Right cardiac atrium (tissue), 5 donors: ENCODE data around the gene BRD3. TPM values are rescaled to one million over a fixed set of nuclear protein-coding genes. Genes with fewer than 3 reads are reported as not detected.

Experiments used
- ATAC-seq, 2 donors: fragments of 200-7000 bp; cut with Tn5 transposase; one replicate each; pipeline versions ENCODE4 v1.8.0 to v1.9.1; 2020; ENCODE audit warnings: moderate library complexity in 2 of 2, mild to moderate bottlenecking in 1 of 2
- DNase-seq, 3 donors: peaks; one replicate each; pipeline ENCODE4 v3.0.0-alpha.2; 2020
- H3K27ac ChIP-seq: one replicate; pipeline ENCODE4 v1.5.1; 2013; ENCODE audit warnings: mild to moderate bottlenecking, low read length, control low read depth, moderate library complexity
- H3K27me3 ChIP-seq: one replicate; pipeline ENCODE4 v1.6.1; 2013; ENCODE audit not compliant: control insufficient read depth, insufficient read depth
- H3K4me1 ChIP-seq: one replicate; pipeline ENCODE4 v1.6.1; 2013; ENCODE audit warnings: low read length; ENCODE audit not compliant: control insufficient read depth, insufficient read depth
- H3K4me3 ChIP-seq: one replicate; pipeline ENCODE4 v1.5.1; 2013; ENCODE audit warnings: low read length, control low read depth
- H3K9me3 ChIP-seq: one replicate; pipeline ENCODE4 v1.6.1; 2013; ENCODE audit warnings: low read length; ENCODE audit not compliant: control insufficient read depth
- WGBS: extraction: QIAGEN DNeasy Blood & Tissue Kit; methylation state at CpG from one replicate; pipeline ENCODE4 v1.1.7; 2013; 5-methylcytosine and 5-hydroxymethylcytosine counted together
- intact Hi-C, 4 donors: fragments of 100-400 bp; cut with DNase I; formaldehyde crosslinking; loops; one replicate each; pipeline versions ENCODE4 v1.11.0 to v1.14.0; 2022 to 2023
- polyA plus RNA-seq: library from polyadenylated mRNA; stranded (reverse); fragments of 200-250 nt; gene quantifications from one replicate; pipeline ENCODE4 v1.2.3, GENCODE V29; 2013
- total RNA-seq, 4 donors: library from RNA; stranded (reverse); fragmentation: NEBNext Ultra II Directional; extraction: Animal tissue kit (Norgen Biotek cat#: 25700); gene quantifications; one replicate each; pipeline ENCODE4 v1.2.1, GENCODE V29; 2021
- donor health status: healthy with polysubstance abuse.
- donor health status: DM: no; HTN: yes; CAD: no.
- donor health status: DM: no; HTN: no; CAD: no.
- donor health status: DM: no; HTN: yes; CAD: no; lungs with severe emphysema.
- donor health status: DM: yes; HTN: yes; CAD: no.

The BRD3 gene
- total and polyA plus RNA-seq, 5 donors, result 13.0 to 37.3 (median 30.3) TPM

DNA sequence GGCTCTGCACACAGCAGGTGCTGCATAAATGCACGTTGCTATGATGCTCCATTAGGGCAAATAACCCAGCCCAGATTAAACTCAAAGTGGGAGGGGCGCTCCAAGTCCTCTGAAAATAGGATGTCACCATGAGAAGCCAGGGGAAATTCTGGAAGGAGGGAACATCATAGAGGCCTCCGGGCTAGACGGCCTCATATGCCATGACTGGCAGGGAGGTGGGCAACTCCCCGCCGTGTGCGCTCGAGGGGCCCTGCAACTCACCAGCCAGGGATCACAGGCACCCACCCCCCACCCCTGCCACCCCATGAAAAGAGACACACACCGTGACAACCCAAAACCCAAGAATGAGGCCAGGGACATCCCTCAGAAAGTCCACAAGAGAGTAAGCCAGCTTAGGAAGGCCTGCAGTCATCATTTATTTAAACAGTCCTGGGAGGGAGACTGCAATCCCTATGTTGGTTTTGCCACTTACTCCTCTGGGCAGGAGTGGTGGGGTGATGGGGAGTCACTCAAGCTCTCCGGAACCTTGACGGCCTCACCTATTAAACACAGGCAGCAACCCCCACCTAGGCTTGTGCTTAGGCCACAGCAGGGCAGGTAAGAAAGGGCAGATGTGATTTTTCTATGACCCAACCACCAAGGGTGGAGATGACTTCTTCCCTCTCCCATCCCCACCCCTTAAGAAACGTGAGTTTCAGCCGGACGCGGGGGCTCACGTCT is 79.7 kb downstream of the BRD3 start:
- Histone ChIP-seq H3K27me3 (no peaks in the 10 kb centered on the region), H3K4me1 (peaks cover 6% of the 10 kb centered on the region), H3K4me3 (no peak overlapping the region), H3K27ac (no peak overlapping the region), H3K9me3 (no peaks in the 10 kb centered on the region)
- WGBS, result 87% methylated on average over 16 of the region's 16 CpGs
- intact Hi-C loops, result no loop called here
- DNase-seq (peak in 1 of 3 donors; percentile 16), ATAC-seq (no peak)

DNA sequence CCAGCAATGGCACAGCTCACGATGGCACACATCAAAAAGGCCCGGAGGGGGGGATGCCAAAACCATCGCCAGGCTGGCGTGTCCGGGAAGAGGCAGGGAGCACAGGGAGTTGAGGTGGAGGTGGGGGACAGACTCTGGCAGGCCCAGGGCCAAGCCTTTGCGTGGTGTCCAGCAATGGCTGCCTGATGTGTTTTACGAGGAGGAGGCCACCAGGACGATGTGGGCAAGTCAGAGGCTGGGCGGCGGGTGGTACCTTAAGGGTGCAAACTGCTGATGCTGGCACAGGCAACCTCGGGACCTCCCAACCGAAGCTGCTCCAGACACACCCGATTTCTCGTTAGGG is 80.4 kb downstream of the BRD3 start:
- peak in 1 of 3 donors; percentile 41 for DNase-seq
- Histone ChIP-seq H3K9me3 (no peaks in the 10 kb centered on the region), H3K4me3 (no peak overlapping the region), H3K4me1 (peaks cover 6% of the 10 kb centered on the region), H3K27me3 (no peaks in the 10 kb centered on the region), H3K27ac (no peak overlapping the region)
- ATAC-seq, result no peak
- WGBS, result 90% methylated on average over 14 of the region's 14 CpGs
- intact Hi-C loops, result no loop called here

DNA sequence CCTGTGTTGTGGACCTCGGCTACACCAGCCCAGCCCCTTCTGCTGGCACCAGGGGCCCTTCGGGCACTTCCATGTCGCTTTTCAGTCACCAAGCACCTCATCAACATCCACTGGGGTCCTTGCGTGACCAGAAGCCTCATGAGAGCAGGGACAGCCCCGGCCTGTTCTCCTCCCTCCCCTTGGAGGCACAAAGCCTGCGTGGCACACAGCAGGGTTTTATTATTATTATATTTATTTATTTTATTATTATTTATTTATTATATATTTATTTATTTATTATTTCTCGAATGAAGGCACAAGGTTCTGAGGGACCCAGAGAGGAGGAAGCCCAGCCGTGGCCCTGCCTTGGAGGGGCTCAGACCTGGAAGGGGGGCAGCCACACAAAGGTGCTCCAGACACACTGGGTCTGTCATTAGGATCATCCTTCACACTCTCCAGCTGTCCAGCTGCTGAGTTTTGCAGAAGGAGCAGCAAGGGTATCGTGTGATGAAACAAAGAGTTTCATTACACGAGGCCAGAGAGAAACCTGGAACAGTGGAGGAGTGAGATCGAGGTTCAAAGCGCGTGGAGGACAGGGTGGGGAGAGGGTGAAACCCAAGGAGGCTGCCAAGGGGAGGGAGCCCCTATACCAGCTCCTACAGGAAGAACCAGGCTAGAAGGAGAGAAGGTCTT is 80.9 kb downstream of the BRD3 start:
- no peaks in the 10 kb centered on the region for H3K9me3 ChIP-seq
- ATAC-seq (no peak), DNase-seq (peak in 1 of 3 donors; percentile 38)
- H3K4me3 ChIP-seq, result no peak overlapping the region
- WGBS, result 91% methylated on average over 13 of the region's 13 CpGs
- intact Hi-C loops, result no loop called here
- H3K27me3 ChIP-seq, result no peaks in the 10 kb centered on the region
- H3K27ac ChIP-seq, result no peak overlapping the region
- H3K4me1 ChIP-seq, result peaks cover 6% of the 10 kb centered on the region

DNA sequence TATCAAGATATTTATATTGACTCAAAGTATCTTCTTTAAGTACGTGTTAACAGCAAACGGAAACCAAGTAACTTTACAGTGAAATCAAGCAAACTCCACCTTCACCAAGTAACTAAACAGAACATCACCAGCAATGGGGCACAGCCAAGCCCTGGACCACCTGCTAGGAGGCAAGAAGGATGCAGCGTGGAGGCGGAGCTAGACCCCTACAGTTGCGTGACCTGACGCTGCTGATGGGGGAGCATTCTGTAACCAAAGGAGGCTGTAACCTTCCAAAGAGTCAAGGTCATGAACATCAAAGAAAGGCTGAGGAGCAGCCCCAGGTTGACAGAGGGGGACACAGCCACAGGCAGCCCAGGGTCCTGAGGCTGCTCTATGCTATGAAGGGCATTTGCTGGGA is 81.8 kb downstream of the BRD3 start:
- Histone ChIP-seq H3K4me3 (no peak overlapping the region), H3K9me3 (no peaks in the 10 kb centered on the region), H3K27ac (no peak overlapping the region), H3K4me1 (peaks cover 6% of the 10 kb centered on the region), H3K27me3 (no peaks in the 10 kb centered on the region)
- intact Hi-C loops, result no loop called here
- WGBS, result 77% methylated on average over 6 of the region's 6 CpGs
- no peak for ATAC-seq
- peak in 1 of 3 donors; percentile 23 for DNase-seq

DNA sequence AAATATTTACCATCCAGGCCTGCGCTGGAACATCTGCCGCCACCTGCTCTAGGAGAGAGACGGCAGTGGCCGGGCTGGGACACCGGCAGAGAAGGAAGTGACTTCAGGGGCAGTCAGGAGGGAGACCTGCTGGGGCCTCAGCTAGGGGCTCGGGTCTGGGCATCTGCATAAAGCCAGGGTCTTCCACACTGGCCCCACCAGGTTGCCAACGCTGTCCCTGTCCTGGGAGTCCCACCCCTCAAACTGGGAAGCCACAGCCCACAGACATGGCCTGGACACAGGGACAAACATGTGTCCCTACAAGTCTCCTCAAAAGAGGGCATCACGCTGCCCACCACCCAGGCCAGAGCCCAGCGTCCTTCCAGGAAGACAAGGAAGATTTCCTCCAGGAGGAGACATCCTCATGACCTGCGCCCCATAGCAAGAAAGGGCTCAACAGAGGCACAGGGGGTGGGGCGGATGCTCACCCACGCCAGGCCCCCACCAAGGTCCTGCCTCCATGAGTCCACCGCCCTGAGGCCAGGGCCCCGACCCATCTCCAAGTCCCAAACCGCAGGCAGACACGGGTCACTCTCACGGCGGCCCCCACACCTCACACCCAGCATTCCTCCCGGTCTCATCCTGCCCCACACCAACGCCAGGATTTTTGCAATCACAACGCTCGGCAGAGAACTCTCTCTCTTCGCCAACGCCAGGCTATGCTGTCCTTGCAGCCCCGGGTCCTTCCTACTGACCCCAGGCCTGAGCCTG is 84.7 kb downstream of the BRD3 start:
- Histone ChIP-seq H3K9me3 (no peaks in the 10 kb centered on the region), H3K4me1 (peaks cover 8% of the 10 kb centered on the region), H3K27ac (no peak overlapping the region), H3K27me3 (no peaks in the 10 kb centered on the region), H3K4me3 (no peak overlapping the region)
- 88% methylated on average over 25 of the region's 25 CpGs for WGBS
- intact Hi-C loops, result no loop called here
- DNase-seq (peak in 2 of 3 donors; percentile 14 to 40), ATAC-seq (no peak)

DNA sequence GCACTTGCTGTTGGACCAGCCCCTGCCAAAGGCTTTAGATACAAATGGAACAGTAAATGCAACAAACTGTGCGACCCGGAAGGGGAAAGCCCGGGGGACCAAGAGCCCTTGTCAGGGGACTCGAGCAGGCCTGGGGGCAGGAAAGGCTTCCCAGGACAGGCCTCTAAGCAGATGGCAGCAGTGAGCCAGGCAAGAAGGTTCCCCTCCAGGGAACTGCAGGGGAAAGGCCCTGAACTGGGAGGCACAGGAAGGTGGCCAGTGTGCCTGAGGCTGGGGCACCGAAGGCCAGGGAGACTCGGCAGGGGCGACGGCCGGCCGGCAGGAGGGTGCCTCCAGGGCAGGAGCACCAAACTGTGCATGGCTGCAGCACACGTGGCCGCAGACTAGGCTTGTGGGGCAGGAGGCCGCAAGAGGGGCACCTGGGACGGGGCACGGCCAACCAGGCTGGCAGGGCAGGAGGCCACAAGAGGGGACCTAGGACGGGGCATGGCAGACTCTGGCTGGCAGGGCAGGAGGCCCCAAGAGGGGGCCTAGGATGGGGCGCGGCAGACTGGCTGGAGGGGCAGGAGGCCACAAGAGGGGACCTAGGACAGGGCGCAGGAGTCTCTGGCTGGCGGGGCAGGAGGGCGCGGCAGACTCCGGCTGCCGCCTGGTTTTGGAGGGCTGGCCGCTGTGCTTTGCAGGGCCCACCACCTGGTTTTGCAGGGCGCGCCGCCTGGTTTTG is 85.7 kb downstream of the BRD3 start:
- DNase-seq (peak in 2 of 3 donors; percentile 41 to 58), ATAC-seq (no peak)
- no peak overlapping the region for H3K4me3 ChIP-seq
- no peaks in the 10 kb centered on the region for H3K9me3 ChIP-seq
- H3K27me3 ChIP-seq, result no peaks in the 10 kb centered on the region
- intact Hi-C loops, result no loop called here
- H3K27ac ChIP-seq, result no peak overlapping the region
- peaks cover 8% of the 10 kb centered on the region for H3K4me1 ChIP-seq
- WGBS, result 89% methylated on average over 28 of the region's 28 CpGs

DNA sequence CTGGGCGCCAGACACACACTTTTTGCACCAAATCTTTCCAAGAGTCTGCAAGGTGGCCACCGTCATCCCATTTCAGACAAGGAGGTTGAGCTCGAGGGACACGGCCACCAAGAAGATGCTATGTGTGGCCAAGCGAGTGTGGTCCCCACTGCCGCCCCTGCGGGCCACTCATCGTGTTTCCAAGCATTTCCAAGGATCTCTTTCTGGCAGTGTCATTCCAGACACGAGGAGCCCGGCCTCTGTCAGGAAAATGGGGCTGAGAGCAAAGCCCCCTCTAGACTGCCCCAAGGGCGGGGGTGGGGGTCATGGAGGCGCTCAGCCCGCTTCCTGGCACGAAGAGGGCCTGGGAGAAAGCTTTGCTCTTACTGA is 86.3 kb downstream of the BRD3 start:
- no peak overlapping the region for H3K4me3 ChIP-seq
- H3K27me3 ChIP-seq, result no peaks in the 10 kb centered on the region
- no peaks in the 10 kb centered on the region for H3K9me3 ChIP-seq
- WGBS, result 86% methylated on average over 14 of the region's 14 CpGs
- intact Hi-C loops, result no loop called here
- H3K27ac ChIP-seq, result no peak overlapping the region
- peaks cover 8% of the 10 kb centered on the region for H3K4me1 ChIP-seq
- DNase-seq, result peak in 1 of 3 donors; percentile 37
- ATAC-seq, result no peak

DNA sequence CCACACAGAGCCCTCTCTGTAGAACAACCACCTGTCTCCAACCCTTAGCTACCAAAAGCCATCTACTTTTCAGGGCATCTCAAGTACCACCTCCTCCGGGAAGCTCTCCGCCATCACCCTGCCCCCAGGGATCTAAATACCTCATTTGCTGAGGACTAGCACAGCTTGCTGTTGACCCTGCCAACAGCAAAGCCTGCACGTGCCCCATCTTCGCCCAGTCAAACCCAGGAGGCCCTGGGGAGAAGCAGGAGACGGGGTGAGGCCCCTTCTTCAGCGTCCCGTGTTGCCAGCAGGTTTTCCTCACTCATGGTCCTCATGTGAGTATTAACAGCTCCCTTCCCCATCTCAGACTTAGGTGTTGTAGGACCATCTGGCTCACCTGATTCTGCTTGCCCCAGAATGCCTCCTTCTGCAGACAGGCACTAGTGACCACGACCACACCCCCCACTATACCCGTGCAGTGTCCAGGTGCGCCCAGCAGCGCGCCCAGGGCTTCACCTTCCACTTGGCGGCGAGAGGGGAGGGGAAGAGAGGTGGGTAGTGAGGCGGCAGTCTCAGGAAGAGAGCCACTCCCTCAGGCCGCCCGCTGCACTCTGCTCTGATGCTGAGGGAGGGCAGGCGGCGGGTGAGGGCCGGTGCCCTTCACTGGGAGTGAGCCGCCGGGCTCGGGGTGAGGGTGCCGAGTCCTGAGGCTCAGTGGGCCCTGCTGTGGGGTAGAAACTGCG is 86.8 kb downstream of the BRD3 start:
- WGBS, result 94% methylated on average over 25 of the region's 25 CpGs
- H3K4me1 ChIP-seq, result peaks cover 8% of the 10 kb centered on the region
- DNase-seq (peak; percentile 12 to 34 (median 31)), ATAC-seq (no peak)
- H3K9me3 ChIP-seq, result no peaks in the 10 kb centered on the region
- intact Hi-C loops, result no loop called here
- H3K27me3 ChIP-seq, result no peaks in the 10 kb centered on the region
- no peak overlapping the region for H3K4me3 ChIP-seq
- H3K27ac ChIP-seq, result no peak overlapping the region
